DOHH2 (cell line): ENCODE data around the gene EYA2.

Experiments used
- H3F3A ChIP-seq: fragments of 200-600 bp; sonication (generic), shearing (Covaris generic); 2 replicates; pipeline ENCODE4 v1.6.0; 2016; ENCODE audit warnings: antibody characterized with exemption, mild to moderate bottlenecking; ENCODE audit not compliant: control insufficient read depth, insufficient read depth
- H3K27ac ChIP-seq: fragments of 200-600 bp; sonication (generic); 2 replicates; pipeline ENCODE4 v1.5.1; 2014; ENCODE audit warnings: low read depth, mild to moderate bottlenecking, low read length, moderate library complexity
- H3K27me3 ChIP-seq: fragments of 200-600 bp; sonication (generic); 2 replicates; pipeline ENCODE4 v1.6.1; 2014; ENCODE audit warnings: mild to moderate bottlenecking, low read length, mixed read lengths; ENCODE audit not compliant: control insufficient read depth
- H3K36me3 ChIP-seq: fragments of 200-600 bp; sonication (generic); 2 replicates; pipeline ENCODE4 v1.6.1; 2014; ENCODE audit warnings: mild to moderate bottlenecking, low read length, moderate library complexity, mixed read lengths; ENCODE audit not compliant: control insufficient read depth
- H3K4me1 ChIP-seq: fragments of 200-600 bp; sonication (generic); 2 replicates; pipeline ENCODE4 v1.6.1; 2014; ENCODE audit warnings: mild to moderate bottlenecking, low read length, mixed read lengths; ENCODE audit not compliant: control insufficient read depth
- H3K4me2 ChIP-seq: fragments of 200-600 bp; sonication (generic); 2 replicates; pipeline ENCODE4 v1.6.0; 2014; ENCODE audit warnings: mild to moderate bottlenecking, low read length, moderate library complexity
- H3K4me3 ChIP-seq: fragments of 200-600 bp; sonication (generic); 2 replicates; pipeline ENCODE4 v1.5.1; 2014; ENCODE audit warnings: mild to moderate bottlenecking, low read length, mixed read lengths
- H3K79me2 ChIP-seq: fragments of 200-600 bp; sonication (generic); 2 replicates; pipeline ENCODE4 v1.6.1; 2014; ENCODE audit warnings: mild to moderate bottlenecking, low read length, mixed read lengths; ENCODE audit not compliant: control insufficient read depth
- H3K9me2 ChIP-seq: fragments of 200-600 bp; sonication (generic); replicated peaks from 2 replicates; pipeline ENCODE4 v1.6.1; 2014; ENCODE audit warnings: mild to moderate bottlenecking, low read length, mixed read lengths; ENCODE audit not compliant: control insufficient read depth
- H3K9me3 ChIP-seq: fragments of 200-600 bp; sonication (generic); 2 replicates; pipeline ENCODE4 v1.6.1; 2014; ENCODE audit warnings: antibody characterized with exemption, low read length, mixed read lengths; ENCODE audit not compliant: control insufficient read depth, insufficient read depth
- H4K20me1 ChIP-seq: fragments of 200-600 bp; sonication (generic); 2 replicates; pipeline ENCODE4 v1.6.0; 2014; ENCODE audit warnings: low read depth, mild to moderate bottlenecking, antibody characterized with exemption, low read length, moderate library complexity; ENCODE audit not compliant: control insufficient read depth, insufficient read depth
- CTCF ChIP-seq: fragments of 200-600 bp; sonication (generic); IDR thresholded peaks from one replicate; pipeline ENCODE4 v1.5.1; 2014; ENCODE audit warnings: antibody characterized with exemption, mild to moderate bottlenecking, low read depth, low read length; ENCODE audit not compliant: poor library complexity, severe bottlenecking
- EZH2phosphoT487 ChIP-seq: fragments of 200-600 bp; sonication (generic); IDR thresholded peaks from 2 replicates; pipeline ENCODE4 v1.6.1; 2017; ENCODE audit warnings: borderline replicate concordance, mild to moderate bottlenecking, antibody characterized with exemption, low read length, moderate library complexity, mixed read lengths

The EYA2 gene

GRCh38 chr20:47018381-47018780, 123.7 kb downstream of the EYA2 start:
- no peaks in the 10 kb centered on the region for H4K20me1 ChIP-seq
- H3K4me1 ChIP-seq, result no peaks in the 10 kb centered on the region
- TF ChIP-seq EZH2phosphoT487, result no peak
- no peak for TF ChIP-seq CTCF
- H3K36me3 ChIP-seq, result no peaks in the 10 kb centered on the region
- no peaks in the 10 kb centered on the region for H3K9me2 ChIP-seq
- H3K27ac ChIP-seq, result no peak overlapping the region
- H3K9me3 ChIP-seq, result no peaks in the 10 kb centered on the region
- H3K79me2 ChIP-seq, result no peaks in the 10 kb centered on the region
- H3F3A ChIP-seq, result no peaks in the 10 kb centered on the region
- H3K27me3 ChIP-seq, result no peaks in the 10 kb centered on the region; the same call in 1 of the 2 replicates
- H3K4me2 ChIP-seq, result no peak overlapping the region
- no peak overlapping the region for H3K4me3 ChIP-seq

GRCh38 chr20:47019121-47019824, 124.6 kb downstream of the EYA2 start:
- no peaks in the 10 kb centered on the region for H3K4me1 ChIP-seq
- H3K4me3 ChIP-seq, result no peak overlapping the region
- H3K27me3 ChIP-seq, result no peaks in the 10 kb centered on the region; the same call in 1 of the 2 replicates
- TF ChIP-seq EZH2phosphoT487, result no peak
- TF ChIP-seq CTCF, result no peak
- H3F3A ChIP-seq, result no peaks in the 10 kb centered on the region
- H3K79me2 ChIP-seq, result no peaks in the 10 kb centered on the region
- H3K9me2 ChIP-seq, result no peaks in the 10 kb centered on the region
- no peaks in the 10 kb centered on the region for H4K20me1 ChIP-seq
- no peaks in the 10 kb centered on the region for H3K9me3 ChIP-seq
- H3K4me2 ChIP-seq, result no peak overlapping the region
- H3K36me3 ChIP-seq, result no peaks in the 10 kb centered on the region
- H3K27ac ChIP-seq, result no peak overlapping the region

GRCh38 chr20:47020231-47020630, 125.6 kb downstream of the EYA2 start:
- no peaks in the 10 kb centered on the region for H4K20me1 ChIP-seq
- no peak overlapping the region for H3K4me3 ChIP-seq
- no peaks in the 10 kb centered on the region; the same call in 1 of the 2 replicates for H3K27me3 ChIP-seq
- H3F3A ChIP-seq, result no peaks in the 10 kb centered on the region
- TF ChIP-seq CTCF, result no peak
- no peak for TF ChIP-seq EZH2phosphoT487
- no peaks in the 10 kb centered on the region for H3K79me2 ChIP-seq
- H3K4me1 ChIP-seq, result no peaks in the 10 kb centered on the region
- no peak overlapping the region for H3K27ac ChIP-seq
- H3K9me3 ChIP-seq, result no peaks in the 10 kb centered on the region
- H3K9me2 ChIP-seq, result no peaks in the 10 kb centered on the region
- no peak overlapping the region for H3K4me2 ChIP-seq
- no peaks in the 10 kb centered on the region for H3K36me3 ChIP-seq
